ENCODE measurements around the gene SLC25A27. TPM values are rescaled to one million over a fixed set of nuclear protein-coding genes. Genes with fewer than 3 reads are reported as not detected.

SLC25A27 gene
- total RNA-seq, 1 experiment from 2014 or later: 0.45 TPM

DNA sequence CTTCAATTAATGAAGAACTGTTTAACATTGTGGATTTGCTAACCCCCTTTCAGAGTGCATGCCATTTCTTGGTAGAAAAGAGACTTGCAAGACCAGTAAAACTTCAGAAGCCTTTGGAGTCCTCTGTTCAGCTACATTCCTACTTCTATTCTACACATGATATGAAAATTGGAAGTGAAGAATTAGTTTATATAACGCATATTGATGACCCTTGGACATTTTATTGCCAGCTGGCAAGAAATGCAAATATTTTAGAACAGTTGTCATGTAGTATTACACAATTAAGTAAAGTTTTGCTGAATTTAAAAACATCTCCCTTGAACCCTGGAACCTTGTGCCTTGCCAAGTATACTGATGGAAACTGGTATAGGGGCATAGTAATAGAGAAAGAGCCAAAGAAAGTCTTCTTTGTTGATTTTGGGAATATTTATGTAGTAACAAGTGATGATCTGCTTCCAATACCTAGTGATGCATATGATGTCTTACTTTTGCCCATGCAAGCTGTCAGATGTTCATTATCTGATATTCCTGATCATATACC, 38.2 kb downstream of the SLC25A27 start:
- Histone ChIP-seq H3K4me3 (ENCODE audit: low read depth, low read length, poor library complexity, severe bottlenecking) (no peak overlapping the region), H3K27me3 (replicated peaks; ENCODE audit: insufficient read depth, low read depth, low read length, poor library complexity) (peaks cover 14% of the 10 kb centered on the region), H3K36me3 (ENCODE audit: insufficient read depth, low read length, poor library complexity, severe bottlenecking) (no peaks in the 10 kb centered on the region), H3K4me1 (ENCODE audit: insufficient read depth, low read length, poor library complexity, severe bottlenecking) (no peaks in the 10 kb centered on the region), H3K27ac (ENCODE audit: low read depth, low read length, poor library complexity, severe bottlenecking) (no peak overlapping the region), H3K9me3 (ENCODE audit: low read depth, low read length, poor library complexity, severe bottlenecking) (no peaks in the 10 kb centered on the region)
- no peak for DNase-seq (ENCODE audit: low spot score)
- no peak for TF ChIP-seq EZH2 (IDR thresholded peaks at IDR 0.05; ENCODE audit: borderline replicate concordance, low read depth, low read length, poor library complexity, severe bottlenecking)
- TF ChIP-seq, protein P1, sequence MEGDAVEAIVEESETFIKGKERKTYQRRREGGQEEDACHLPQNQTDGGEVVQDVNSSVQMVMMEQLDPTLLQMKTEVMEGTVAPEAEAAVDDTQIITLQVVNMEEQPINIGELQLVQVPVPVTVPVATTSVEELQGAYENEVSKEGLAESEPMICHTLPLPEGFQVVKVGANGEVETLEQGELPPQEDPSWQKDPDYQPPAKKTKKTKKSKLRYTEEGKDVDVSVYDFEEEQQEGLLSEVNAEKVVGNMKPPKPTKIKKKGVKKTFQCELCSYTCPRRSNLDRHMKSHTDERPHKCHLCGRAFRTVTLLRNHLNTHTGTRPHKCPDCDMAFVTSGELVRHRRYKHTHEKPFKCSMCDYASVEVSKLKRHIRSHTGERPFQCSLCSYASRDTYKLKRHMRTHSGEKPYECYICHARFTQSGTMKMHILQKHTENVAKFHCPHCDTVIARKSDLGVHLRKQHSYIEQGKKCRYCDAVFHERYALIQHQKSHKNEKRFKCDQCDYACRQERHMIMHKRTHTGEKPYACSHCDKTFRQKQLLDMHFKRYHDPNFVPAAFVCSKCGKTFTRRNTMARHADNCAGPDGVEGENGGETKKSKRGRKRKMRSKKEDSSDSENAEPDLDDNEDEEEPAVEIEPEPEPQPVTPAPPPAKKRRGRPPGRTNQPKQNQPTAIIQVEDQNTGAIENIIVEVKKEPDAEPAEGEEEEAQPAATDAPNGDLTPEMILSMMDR (conservative IDR thresholded peaks at IDR 0.05; ENCODE audit: low read depth, low read length): no peak
- intact Hi-C loops (cut with micrococcal nuclease; ENCODE audit: unreplicated experiment): no loop called here
- no TSS peak for BruUV-seq (replicated peaks)
- ChIA-PET CTCF (no interaction called here), POLR2A (ENCODE audit: low non-redundant PET) (no interaction called here)

DNA sequence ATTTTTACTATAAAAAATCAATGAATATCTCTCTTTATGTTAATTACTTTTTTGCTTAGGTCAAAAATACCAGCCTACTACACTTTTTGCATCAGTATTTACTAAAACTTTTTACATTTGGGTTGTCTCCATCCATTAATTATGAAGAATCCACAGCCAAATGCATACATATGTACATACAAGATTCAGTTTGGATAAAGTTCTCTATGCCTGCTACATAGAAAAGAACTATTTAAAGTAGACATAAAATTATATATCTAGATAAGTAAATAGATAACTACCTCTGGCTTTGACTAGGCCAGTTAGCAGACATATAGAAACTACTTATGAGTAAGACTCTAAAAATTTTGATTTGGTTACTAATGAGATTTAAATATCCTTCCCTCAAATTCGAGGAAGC, 47.2 kb downstream of the SLC25A27 start:
- CTCF ChIA-PET: no interaction called here

DNA sequence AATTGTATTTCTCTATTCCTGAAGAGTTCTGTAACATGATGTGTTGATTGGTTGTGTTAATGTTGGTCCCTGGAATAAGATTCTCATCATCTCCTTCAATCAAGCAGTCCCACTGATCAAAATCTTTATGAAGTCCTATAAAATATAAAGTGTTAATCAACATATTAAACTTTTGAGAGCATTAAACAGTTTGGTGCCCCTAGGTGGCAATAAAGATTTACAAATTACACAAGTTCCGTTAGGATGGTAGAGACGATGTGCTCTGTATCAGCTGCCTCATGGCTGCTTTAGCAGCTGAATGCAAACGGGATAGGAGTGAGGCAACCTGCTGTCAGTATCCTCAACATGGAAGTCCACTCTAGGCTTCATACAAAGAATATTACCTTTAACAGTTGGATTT, 51.8 kb downstream of the SLC25A27 start:
- Histone ChIP-seq H3K4me3 (ENCODE audit: low read depth, low read length, poor library complexity, severe bottlenecking) (no peak overlapping the region), H3K27ac (ENCODE audit: low read depth, low read length, poor library complexity, severe bottlenecking) (no peak overlapping the region), H3K36me3 (ENCODE audit: insufficient read depth, low read length, poor library complexity, severe bottlenecking) (no peaks in the 10 kb centered on the region), H3K9me3 (ENCODE audit: low read depth, low read length, poor library complexity, severe bottlenecking) (no peaks in the 10 kb centered on the region), H3K4me1 (ENCODE audit: insufficient read depth, low read length, poor library complexity, severe bottlenecking) (no peaks in the 10 kb centered on the region), H3K27me3 (replicated peaks; ENCODE audit: insufficient read depth, low read depth, low read length, poor library complexity) (peaks cover 27% of the 10 kb centered on the region)
- DNase-seq (ENCODE audit: low spot score): peak; percentile 12
- TF ChIP-seq EZH2 (IDR thresholded peaks at IDR 0.05; ENCODE audit: borderline replicate concordance, low read depth, low read length, poor library complexity, severe bottlenecking): no peak
- TF ChIP-seq, protein P1 (conservative IDR thresholded peaks at IDR 0.05; ENCODE audit: low read depth, low read length): no peak; the same call in 1 of the 2 replicates
- intact Hi-C loops (cut with micrococcal nuclease; ENCODE audit: unreplicated experiment): loop anchor here (5.0 kb wide), 1 partner anchor 78 kb away; no protein-coding TSS in a partner anchor
- ChIA-PET CTCF (no interaction called here), POLR2A (ENCODE audit: low non-redundant PET) (no interaction called here)
- no TSS peak for BruUV-seq (replicated peaks)

More for the DNA sequence above, 47.2 kb downstream of the SLC25A27 start:
- TF ChIP-seq, protein P1 (conservative IDR thresholded peaks at IDR 0.05; ENCODE audit: low read depth, low read length): no peak
- no peak for TF ChIP-seq EZH2 (IDR thresholded peaks at IDR 0.05; ENCODE audit: borderline replicate concordance, low read depth, low read length, poor library complexity, severe bottlenecking)
- Histone ChIP-seq H3K27ac (ENCODE audit: low read depth, low read length, poor library complexity, severe bottlenecking) (no peak overlapping the region), H3K27me3 (replicated peaks; ENCODE audit: insufficient read depth, low read depth, low read length, poor library complexity) (peaks cover 28% of the 10 kb centered on the region), H3K4me1 (ENCODE audit: insufficient read depth, low read length, poor library complexity, severe bottlenecking) (no peaks in the 10 kb centered on the region), H3K36me3 (ENCODE audit: insufficient read depth, low read length, poor library complexity, severe bottlenecking) (no peaks in the 10 kb centered on the region), H3K9me3 (ENCODE audit: low read depth, low read length, poor library complexity, severe bottlenecking) (no peaks in the 10 kb centered on the region), H3K4me3 (ENCODE audit: low read depth, low read length, poor library complexity, severe bottlenecking) (no peak overlapping the region)
- POLR2A ChIA-PET (ENCODE audit: low non-redundant PET): no interaction called here
- intact Hi-C loops (cut with micrococcal nuclease; ENCODE audit: unreplicated experiment): loop anchor here (5.0 kb wide), 1 partner anchor 82 kb away; no protein-coding TSS in a partner anchor
- BruUV-seq (replicated peaks): no TSS peak
- DNase-seq (ENCODE audit: low spot score): no peak

Measured in A673 (cell line).